Activated CD4-positive, alpha-beta T cell treated with anti-CD3 and anti-CD28 coated beads, Interleukin-2, amount 50 U/mL, for 48 hours (primary cell): ENCODE measurements around the gene PRRX2.

Experiments used
- DNase-seq, 2 experiments: peaks; one replicate each; pipeline ENCODE4 v3.0.0-alpha.2; 2020

Gene PRRX2

DNA sequence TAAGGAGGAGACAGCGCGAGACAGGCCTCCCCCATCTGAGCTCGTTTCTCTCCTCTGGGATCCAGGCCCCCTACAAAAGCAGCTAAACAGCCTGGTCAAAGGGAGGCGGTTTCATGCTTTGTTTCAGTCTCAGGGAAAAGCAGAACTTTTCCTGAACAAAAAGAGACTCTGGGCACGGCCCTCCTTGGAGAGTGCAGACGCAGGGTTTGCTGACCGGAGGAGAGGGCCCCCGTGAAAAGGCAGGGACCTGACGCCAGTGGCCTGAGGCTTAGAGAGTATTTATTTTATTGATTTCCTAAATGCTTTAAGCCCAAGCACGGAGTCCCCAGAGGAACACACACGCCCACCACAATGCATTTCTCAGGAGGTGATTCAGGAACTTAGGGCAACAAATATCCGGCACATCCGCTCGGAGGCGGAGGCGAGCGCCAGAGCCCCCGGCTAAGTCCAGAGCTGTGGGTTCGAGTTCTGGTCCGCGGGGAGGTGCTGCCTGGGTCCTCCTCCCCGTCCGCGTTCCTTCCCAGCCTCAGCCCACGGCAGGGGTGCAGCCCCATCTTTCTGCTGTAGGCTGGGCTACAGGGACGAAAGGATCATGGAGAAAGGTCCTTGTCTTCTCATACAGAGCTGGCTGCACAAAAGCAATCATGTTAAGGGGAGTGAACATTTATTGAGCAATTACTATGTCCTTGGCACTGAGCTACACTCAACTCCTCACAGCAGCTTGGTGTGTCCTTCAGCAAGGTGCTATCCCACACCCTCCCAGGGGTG, 47.4 kb downstream of the PRRX2 start:
- DNase-seq = no peak

DNA sequence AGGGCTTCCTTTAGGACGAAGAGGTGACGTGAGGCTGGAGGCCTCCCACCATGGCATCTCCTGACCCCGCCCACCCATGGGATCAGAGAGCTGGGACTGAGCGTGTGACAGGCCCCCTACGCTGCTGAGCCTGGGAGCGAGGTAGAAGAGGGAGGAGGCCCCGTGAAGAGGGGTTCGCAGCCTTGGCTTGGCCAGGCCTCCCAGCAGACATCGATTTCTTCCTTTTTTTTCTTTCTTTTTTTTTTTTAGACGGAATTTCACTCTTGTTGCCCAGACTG, 47.9 kb downstream of the PRRX2 start:
- no peak for DNase-seq

DNA sequence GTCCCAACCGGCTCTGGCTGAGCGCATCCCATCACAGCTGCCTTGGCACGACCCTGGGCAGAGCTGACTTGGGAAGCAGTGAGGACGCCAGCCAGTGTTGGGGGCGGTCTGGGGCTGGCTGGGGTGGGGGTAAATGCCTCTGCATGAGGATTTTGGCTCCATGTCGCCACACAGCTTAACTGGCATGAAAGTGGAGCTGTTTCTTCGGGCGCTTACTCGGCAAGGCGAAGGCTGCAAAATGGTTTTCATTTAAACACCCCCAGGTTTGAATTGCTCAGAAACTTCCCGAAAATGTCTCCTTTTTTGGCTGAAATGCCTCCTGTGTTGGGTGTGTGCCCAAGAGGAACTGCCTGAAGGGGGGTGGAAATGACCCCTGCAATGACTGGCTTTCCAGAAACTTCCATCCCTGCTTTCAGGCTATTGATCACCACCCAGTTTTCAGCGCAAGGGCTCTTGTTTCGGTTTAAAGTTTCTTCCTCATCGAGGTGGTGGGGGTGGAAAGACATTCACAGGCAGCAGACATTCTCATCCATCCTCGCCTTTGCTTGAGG, 49.1 kb downstream of the PRRX2 start:
- DNase-seq = no peak

DNA sequence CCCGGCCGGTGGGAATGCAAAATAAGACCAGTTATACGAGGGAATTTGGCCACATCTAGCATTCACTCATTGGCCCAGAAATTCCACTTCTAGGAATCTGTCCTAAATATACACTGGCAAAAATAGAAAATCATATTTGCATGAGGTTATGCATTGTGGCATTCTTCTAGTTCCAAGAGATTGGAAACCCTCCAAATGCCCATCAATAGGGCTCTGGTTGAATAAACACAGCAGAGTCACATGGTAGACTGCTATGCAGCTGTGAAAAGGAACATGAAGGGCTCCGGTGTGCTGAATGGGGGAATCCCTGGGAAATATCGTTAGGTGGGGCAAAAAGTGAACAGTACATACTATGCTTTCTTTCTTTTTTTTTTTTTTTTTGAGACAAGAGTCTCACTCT, 50.6 kb downstream of the PRRX2 start:
- DNase-seq = no peak

DNA sequence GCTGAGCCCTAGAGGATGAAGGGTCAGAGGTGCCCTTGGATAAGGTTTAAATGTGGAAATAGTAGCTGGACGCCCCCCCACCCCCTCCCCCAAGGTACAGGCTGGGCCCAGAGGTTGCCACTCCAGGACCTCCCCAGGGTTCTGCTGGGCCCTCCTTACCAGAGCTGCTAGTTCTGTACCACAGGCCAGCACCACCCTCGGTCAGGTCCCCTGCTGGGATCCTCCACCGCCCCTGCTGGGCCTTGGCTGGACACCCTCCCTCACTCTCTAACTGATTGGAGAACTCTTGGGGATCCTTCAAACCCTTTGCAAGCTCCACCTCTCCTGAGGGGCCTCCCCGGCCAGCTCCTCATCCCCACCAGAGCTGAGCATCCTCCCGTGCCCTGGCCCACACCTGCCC, 52.5 kb downstream of the PRRX2 start:
- no peak for DNase-seq

DNA sequence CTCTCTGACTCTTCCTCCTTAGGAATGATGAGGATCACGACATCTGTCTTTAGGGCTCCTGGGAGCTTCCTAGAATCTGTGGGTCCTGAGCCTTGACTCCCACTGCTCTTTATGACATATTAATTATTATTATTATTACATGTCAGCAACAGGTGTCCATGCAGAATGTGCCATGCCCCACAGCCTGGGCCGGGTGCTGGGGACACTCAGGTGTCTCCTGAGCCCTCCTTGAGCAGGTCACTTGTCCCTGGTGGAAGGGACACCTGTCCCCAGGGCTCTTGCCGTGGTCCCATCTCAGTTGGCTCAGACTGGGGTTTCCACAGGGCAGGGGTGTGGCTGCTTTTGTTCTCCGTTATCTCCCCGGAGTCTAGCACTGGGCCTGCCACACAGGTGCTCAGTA, 53.2 kb downstream of the PRRX2 start:
- DNase-seq = no peak

DNA sequence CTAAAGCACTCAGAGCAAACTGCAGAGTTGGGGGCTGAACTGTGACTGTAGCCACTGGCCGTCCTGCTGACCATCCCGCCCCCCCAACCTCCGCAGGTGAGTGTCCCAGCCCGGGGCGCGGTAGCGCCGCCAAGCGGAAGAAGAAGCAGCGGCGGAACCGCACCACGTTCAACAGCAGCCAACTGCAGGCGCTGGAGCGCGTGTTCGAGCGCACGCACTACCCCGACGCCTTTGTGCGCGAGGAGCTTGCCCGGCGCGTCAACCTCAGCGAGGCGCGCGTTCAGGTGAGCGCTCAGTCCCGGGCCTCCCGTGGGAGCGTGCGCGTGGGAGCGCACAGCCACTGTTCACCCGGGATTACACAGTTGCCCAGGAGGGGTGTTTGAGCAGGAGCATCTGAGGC, 53.7 kb downstream of the PRRX2 start:
- DNase-seq = no peak

DNA sequence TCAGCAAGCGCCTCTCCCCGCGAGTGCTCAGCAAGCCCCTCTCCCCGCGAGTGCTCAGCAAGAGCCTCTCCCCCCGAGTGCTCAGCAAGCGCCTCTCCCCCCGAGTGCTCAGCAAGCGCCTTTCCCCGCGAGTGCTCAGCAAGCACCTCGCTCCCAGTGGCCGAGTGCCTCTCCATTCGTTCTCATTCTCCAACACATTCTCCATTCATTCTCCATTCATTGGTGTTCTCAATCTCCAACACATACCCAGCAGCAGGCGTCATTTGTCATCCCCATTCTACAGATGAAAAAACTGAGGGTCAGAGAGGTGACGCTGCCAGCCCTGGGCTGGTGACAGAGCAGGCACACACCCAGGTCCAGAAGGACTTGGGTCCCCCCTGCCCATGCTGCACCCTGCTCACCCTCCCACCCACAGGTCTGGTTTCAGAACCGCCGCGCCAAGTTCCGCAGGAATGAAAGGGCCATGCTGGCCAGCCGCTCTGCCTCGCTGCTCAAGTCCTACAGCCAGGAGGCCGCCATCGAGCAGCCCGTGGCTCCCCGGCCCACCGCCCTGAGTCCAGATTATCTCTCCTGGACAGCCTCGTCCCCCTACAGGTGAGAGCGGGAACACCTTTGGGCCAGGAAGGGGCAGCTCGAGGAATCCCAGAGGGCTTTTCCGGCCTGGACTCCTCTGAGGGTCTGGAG, 54.9 kb downstream of the PRRX2 start:
- DNase-seq = no peak

DNA sequence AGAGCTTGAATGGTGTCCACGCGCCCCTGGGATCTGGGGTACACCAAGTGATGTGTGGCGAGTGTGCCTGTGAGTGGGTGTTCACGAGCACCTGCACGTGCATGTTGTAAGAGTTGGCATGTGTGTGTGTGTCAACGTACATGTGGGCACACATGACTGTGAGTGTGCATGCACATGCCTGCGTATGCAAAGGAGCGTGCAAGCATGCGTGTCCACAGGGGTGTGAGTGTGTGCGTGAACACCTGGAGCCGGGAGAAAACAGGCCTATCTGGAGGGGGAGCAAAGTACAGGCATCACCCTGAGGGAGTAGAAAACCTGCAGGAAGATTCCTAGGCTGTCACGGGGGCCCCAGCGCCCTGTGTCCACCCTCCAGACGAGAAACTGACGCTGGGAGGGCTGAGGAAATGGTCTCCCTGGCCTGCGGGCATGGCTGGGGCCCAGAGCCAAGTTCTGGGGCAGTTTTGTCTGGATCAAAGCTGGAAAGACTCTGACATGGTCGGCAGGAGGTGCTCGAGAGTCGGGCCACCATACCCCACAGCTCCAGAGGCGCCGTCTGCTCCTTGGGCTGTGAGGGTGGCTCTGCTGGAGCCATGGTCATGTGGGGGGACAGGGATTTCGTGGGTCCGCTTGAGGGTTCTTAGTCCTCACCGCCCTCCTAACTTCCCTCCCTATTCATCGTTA, 55.6 kb downstream of the PRRX2 start:
- no peak for DNase-seq

DNA sequence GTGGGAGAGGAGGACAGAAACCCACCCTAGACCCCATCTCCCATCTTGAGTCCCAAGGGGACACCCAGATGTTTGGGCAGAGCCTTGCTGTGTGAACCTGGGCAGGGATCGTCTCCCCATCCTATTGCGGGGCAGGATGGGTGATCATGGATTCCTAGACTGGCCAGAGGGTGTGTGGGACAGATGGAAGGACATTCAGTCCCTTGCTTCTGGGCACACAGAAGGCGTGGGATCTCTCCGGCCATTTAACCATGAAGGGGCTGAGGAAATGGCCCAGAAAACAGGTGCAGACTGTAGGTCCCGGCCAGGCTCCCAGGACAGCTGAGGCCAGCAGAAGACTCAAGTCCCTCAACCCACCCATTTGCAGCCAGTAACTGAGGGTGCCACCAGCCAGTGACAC, 57.5 kb downstream of the PRRX2 start:
- DNase-seq = no peak

DNA sequence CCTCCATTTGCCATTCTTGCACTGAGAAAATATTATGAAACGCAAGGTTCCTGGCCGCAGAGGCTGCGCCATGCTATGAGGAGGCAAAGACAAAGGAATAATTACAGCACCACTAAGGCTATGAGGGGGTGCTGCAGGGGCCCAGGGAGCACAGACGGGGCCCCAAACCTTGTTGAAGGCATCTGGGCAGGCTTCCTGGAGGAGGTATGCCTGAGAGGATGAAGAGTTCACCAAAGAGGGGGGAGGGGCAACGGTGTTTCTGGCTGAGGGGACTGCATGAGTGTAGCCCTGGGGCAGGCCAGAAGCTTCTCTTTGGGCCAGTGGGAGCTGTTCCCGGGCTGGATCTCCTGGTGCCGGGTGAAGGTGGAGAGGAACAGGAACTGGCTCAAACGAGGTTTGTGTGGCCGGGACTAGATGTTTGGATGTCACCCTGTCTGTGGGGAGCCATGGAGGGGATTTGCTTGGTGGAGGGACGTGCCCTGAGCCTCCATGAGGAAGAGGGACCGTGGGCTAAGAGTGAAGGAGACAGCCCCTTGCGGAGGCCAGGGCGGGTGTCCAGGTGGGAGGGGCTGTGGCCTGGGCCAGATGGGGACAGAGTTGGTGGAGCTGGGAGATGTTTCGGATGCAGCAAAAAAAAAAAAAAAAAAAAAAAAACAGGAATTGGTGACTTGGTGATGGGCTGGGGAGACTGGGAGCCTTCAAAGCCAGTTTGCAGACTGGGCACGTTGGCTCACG, 59.2 kb downstream of the PRRX2 start:
- no peak for DNase-seq

DNA sequence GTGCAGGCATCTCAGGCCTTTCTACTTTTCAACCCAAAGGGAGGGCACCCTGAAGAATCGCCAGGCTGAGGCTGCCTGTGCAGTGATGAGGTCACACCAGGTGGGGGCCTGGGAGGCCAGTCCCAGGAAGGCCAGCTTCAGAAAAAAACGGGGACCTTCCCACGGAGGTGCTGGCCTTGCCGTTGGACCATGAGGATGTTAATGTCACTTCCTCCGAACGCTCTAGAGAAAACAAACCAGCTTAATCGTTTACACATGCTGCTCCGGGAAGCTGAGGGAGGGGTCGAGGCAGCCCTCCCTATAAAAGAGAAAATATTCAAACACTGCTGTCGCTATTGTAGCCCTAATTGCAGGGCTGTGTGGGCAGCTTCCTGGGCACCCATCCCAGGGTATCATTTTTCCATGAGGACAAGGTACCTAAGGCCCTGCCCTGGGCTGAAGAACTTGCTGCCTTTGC, 60.4 kb downstream of the PRRX2 start:
- DNase-seq = no peak

DNA sequence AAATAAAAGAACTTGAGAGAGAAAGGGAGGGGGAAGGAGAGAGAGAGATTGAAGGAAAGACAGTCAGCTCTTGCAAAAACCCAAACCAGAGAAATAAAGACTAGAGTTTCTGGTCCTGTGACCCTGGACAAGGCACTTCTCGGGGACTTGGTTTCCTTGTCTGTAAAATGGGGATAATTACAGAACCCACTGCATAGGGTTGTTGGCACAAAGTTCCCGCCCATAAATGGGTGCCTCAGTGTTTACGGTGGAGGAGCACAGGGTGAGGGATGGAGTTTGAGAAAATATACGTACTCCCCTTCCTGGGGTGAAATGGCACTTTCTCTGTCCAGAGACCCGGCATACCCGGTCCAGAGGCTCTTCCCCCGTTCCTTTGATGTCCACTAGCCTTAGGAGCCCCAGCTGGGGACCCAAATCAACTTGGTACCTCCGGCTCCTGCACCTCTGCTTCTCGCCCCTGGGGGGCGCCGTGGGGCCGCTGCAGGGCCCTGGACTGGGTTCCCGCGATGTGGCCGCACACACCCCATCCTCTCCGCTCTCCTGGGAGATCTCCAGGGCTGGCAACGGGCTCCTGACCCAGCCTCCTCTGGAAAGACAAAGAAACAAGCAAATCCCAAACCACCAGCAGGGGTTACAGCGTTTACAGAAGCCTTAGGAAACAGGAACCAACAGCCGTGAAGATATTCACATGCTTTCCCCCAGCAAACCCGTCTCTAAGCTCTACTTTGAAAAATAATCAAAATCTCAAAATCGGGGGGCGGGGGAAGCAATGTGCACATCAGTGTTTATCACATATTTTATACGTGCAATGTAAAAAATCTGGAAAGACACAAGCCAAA, 61.1 kb downstream of the PRRX2 start:
- peak; percentile 65 to 75 for DNase-seq

DNA sequence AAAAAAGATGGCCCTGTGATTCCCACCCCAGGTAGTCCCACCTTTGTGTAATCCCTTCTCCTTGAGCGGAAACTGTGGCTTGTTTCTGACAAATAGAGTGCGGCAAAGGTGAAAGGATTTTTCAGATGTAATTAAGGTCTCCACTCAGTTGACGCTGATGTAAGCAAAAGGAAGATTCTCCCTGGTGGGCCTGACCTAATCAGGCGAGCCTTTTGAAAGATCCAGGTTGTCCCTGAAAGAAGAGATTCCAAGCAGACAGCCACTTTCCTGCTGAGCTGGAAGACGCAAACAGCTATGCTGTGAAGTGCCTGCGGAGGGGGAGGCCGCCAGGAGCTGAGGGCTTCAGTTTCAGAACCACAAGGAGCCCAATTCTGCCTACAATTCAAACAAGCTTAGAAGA, 63.3 kb downstream of the PRRX2 start:
- no peak for DNase-seq

DNA sequence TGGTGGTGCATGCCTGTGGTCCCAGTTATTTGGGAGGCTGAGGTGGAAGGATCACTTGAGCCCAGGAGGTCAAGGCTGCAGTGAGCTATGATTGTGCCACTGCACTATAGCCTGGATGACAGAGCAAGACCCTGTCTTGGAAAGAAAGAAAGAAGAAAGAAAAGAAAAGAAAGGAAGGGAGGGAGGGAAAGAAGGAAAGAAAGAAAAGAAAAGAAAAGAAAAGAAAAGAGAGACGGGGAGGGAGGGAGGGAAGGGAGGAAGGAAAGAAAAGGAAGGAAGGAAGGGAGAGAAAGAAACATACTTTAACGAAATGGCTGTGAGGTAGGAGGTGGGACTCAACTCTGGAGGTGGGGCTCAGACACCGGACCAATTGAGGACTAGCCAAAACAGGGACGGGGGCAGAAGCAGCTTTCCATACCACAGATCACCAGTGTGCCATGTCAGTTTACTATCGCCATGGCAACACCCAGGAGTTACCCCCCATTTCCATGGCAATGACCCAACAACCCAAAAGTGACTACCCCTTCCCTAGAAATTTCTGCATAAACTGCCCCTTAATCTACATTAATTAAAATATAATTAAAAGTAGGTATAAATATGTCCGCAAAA, 66.1 kb downstream of the PRRX2 start:
- no peak for DNase-seq

DNA sequence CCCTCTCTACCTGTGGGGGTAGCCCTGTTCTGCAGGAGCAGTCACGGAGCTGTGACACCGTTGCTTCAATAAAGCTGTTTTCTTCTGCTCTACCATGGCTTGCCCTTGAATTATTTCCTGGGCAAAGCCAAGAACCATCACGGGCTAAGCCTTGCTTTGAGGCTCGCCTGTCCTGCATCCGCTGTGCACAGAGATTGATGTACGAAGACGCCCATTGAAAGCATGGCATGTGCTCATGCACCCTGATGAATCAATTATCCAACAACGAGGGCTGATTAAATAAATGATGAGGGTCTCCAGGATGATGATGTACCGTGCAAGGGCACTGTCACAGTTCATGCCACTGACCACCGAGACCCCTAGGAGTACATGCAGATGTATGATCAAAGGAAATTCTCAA, 66.7 kb downstream of the PRRX2 start:
- no peak for DNase-seq

DNA sequence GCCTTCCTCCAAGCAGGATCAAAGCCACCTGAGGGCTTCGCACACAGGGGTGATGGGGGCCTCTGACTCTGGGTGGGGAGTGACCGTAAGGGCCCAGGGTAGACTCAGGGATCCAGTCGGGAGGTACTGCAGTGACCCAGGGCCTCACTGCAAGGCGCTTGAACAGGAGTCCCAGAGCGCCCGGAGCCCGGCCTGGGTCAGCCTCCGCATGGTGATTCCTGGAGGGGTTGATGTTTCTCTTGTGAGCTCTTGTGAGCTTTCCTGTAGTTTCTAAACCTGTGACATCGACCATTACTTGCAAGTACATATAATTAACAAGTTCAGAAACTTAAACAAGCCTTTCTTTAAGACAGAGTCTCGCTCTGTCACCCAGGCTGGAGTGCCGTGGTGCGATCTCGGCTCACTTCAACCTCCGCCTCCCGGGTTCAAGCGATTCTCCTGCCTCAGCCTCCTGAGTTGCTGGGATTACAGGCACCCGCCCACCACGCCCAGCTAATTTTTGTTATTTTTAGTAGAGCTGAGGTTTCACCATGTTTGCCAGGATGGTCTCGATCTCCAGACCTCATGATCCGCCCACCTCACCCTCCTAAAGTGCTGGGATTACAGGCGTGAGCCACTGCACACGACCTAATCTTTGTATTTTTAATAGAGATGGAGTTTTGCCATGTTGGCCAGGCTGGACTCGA, 67.6 kb downstream of the PRRX2 start:
- DNase-seq = no peak

DNA sequence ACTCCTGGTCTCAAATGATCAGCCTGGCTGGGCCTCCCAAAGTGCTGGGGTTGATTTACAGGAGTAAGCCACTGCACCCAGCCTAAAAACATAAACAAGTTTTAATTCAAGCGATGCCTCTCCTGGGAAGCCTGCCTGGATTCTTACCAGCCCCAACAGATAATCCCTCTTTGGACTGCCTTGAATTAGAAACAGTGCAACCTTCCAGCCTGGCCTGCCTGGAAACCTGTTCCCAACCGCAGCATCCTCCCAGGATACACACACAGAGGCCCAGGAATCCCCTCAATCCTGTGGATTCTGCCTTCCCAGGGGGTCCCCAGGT, 68.1 kb downstream of the PRRX2 start:
- DNase-seq = no peak

DNA sequence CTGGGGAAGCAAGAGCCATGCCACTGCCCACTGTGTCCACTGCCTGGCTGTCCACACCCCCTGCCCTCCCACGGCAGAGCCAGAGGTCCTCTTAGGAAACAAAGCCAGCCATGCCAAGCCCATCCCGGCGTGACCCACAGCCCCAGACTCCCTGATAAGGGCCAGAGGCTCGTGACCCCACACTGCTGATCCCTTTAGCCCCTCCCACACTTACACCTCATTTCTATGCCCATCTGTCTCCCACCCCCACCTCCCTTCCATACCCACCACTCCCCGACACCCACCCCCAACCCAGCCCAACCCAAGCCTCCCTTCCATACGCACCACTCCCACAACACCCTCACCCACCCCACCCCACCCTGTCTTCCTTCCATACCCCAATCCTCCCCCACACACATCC, 70.1 kb downstream of the PRRX2 start:
- DNase-seq = no peak

DNA sequence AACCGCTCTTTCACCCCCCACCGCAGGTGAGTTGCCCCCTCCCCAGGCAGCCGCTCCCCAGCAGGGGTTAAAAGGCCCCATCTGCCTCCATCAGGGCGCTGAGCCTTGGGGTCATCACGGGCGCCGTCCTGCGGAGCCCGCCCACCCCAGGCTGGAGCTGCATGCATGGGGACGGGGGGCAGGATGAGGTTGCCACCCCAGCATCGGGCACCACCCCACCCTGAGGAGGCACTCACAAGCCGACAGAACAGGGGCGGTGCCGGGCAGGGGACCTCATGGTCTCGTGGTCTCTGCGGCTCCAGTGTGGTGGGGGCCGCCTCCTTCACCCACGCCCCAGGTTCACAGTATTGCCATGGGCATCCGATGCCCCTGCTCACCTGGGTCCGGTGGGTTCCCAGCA, 70.9 kb downstream of the PRRX2 start:
- DNase-seq = no peak

DNA sequence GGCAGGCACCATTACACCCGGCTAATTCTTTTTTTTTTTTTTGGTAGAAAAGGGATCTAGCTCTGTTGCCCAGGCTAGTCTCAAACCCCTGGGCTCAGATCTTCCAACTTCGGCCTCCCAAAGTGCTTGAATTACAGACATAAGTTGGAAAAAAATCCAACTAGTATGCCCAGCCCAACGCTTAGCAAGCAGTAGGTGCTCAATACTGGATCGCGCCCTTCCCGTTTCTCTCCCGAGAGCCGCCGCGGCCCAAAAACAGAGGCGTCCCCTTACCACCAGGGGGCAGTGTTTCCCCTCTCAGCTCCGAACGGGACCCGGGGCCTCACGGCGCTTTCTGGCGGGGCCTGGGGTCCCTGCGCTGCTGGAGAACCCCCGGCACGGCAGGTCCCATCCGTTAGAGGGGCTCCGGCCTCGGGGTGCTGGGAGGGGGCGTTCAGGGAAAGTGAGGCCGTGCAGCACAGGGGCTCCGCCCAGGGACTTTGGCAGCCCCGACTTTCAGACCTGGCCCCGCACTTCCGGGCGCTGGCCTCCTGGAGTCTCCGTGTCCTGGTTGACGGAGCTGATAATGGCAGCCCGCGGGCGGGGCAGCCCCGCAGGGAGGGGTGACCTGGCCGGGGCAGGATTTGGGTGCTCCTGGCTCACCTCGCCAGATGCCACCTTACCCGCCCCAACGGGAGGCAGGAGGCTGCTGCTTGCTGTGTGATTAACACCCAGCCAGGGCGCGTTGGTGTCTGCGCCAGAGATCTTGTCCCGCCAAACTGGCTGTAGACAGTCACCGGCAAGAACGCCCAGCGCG, 72.2 kb downstream of the PRRX2 start:
- DNase-seq = peak; percentile 90 to 92
